COLO668 (cell line): ENCODE data around the gene PRM1.
A peak's percentile ranks its signal among the peaks of the same experiment; 100 is the strongest.

ENCODE experiments used
- DNase-seq: peaks from one replicate; lab custom pipeline; 2025; ENCODE audit not compliant: unreplicated experiment; lab: John Stamatoyannopoulos, UW

PRM1 gene

GRCh38 chr16:11273721-11274324 is 7.3 kb downstream of the PRM1 start:
- DNase-seq = no peak

GRCh38 chr16:11272921-11273720 is 8.0 kb downstream of the PRM1 start, which contains the start of gene PRM3:
TSS of gene PRM3 (minus strand) at chr16:11273629. CDS start at chr16:11273595, 34 bp downstream.
- DNase-seq = no peak

GRCh38 chr16:11272484-11272883 is 8.6 kb downstream of the PRM1 start:
- no peak for DNase-seq

GRCh38 chr16:11271610-11272009 is 9.5 kb downstream of the PRM1 start:
- DNase-seq = no peak

GRCh38 chr16:11270602-11271162 is 10.4 kb downstream of the PRM1 start:
- DNase-seq = no peak

- no peak for DNase-seq
Measured at GRCh38 chr16:11268921-11269375, 12.2 kb downstream of the PRM1 start, which contains the start of gene TNP2. TSS of gene TNP2 (minus strand) at chr16:11269325. CDS start at chr16:11269262, 63 bp downstream.

GRCh38 chr16:11265124-11265523 is 16.0 kb downstream of the PRM1 start:
- no peak for DNase-seq

- no peak for DNase-seq
Measured at GRCh38 chr16:11264155-11264832, 16.8 kb downstream of the PRM1 start.

GRCh38 chr16:11263737-11264136 is 17.4 kb downstream of the PRM1 start:
- no peak for DNase-seq

- no peak for DNase-seq
Measured at GRCh38 chr16:11262915-11263314, 18.2 kb downstream of the PRM1 start.

- DNase-seq = no peak
Measured at GRCh38 chr16:11260596-11260966, 20.5 kb downstream of the PRM1 start.

GRCh38 chr16:11259655-11260595 is 21.2 kb downstream of the PRM1 start:
- no peak for DNase-seq

- no peak for DNase-seq
Measured at GRCh38 chr16:11258553-11259492, 22.3 kb downstream of the PRM1 start.

- DNase-seq = peak; percentile 79
Measured at GRCh38 chr16:11257131-11257938, 23.8 kb downstream of the PRM1 start.

- peak; percentile 57 for DNase-seq
Measured at GRCh38 chr16:11256661-11257130, 24.4 kb downstream of the PRM1 start.

GRCh38 chr16:11255737-11256660 is 25.1 kb downstream of the PRM1 start, which contains the start of gene SOCS1:
TSS of gene SOCS1 (minus strand) at chr16:11256204. CDS start at chr16:11255478, 726 bp downstream.
- peak; percentile 89 for DNase-seq
